ENCODE results near the gene RBM48.
A peak's percentile ranks its signal among the peaks of the same experiment; 100 is the strongest.
"Not testable (repeated sequence)": the region's sequence is repeated elsewhere in the genome, so short reads cannot be mapped to it uniquely, and the experiment has no call there.

RBM48 gene

GRCh38 chr7:92528188-92528957 is at the start of gene RBM48, which contains the start of gene PEX1:
Gene RBM48 (plus strand): TSS chr7:92528795. CDS start chr7:92528814, 19 bp downstream.
Gene PEX1 (minus strand): TSS chr7:92528520. CDS start chr7:92528435, 85 bp downstream.
- DNase-seq = peak; percentile 99

- not testable (repeated sequence) for DNase-seq
These were observed 49.4 kb upstream of the RBM48 start for GRCh38 chr7:92479146-92479545.

- not testable (repeated sequence) for DNase-seq
These were observed 45.0 kb upstream of the RBM48 start for GRCh38 chr7:92483624-92484023.

- not testable (repeated sequence) for DNase-seq
These were observed 44.4 kb upstream of the RBM48 start for GRCh38 chr7:92484226-92484625.

GRCh38 chr7:92485267-92485892 is 43.2 kb upstream of the RBM48 start:
- no peak for DNase-seq

GRCh38 chr7:92485974-92486373 is 42.6 kb upstream of the RBM48 start:
- no peak for DNase-seq

GRCh38 chr7:92487804-92488203 is 40.8 kb upstream of the RBM48 start:
- no peak for DNase-seq

GRCh38 chr7:92489634-92490033 is 39.0 kb upstream of the RBM48 start:
- DNase-seq = no peak

GRCh38 chr7:92496876-92497275 is 31.7 kb upstream of the RBM48 start:
- no peak for DNase-seq

GRCh38 chr7:92498557-92498956 is 30.0 kb upstream of the RBM48 start:
- DNase-seq = no peak

- no peak for DNase-seq
These were observed 24.8 kb upstream of the RBM48 start for GRCh38 chr7:92503767-92504166.

GRCh38 chr7:92504563-92504962 is 24.0 kb upstream of the RBM48 start:
- no peak for DNase-seq

GRCh38 chr7:92506363-92506762 is 22.2 kb upstream of the RBM48 start:
- no peak for DNase-seq

- no peak for DNase-seq
These were observed 19.6 kb upstream of the RBM48 start for GRCh38 chr7:92508946-92509345.

- no peak for DNase-seq
These were observed 15.3 kb upstream of the RBM48 start for GRCh38 chr7:92513167-92513902.

GRCh38 chr7:92517631-92518030 is 11.0 kb upstream of the RBM48 start:
- no peak for DNase-seq

- no peak for DNase-seq
These were observed 8.6 kb upstream of the RBM48 start for GRCh38 chr7:92520024-92520423.

- no peak for DNase-seq
These were observed 5.5 kb upstream of the RBM48 start for GRCh38 chr7:92523110-92523509.

- DNase-seq = peak; percentile 81
These were observed 1.1 kb upstream of the RBM48 start for GRCh38 chr7:92527300-92528187.

- no peak for DNase-seq
These were observed 316 bp downstream of the RBM48 start for GRCh38 chr7:92528958-92529264.

GRCh38 chr7:92534572-92534971 is 6.0 kb downstream of the RBM48 start:
- no peak for DNase-seq

GRCh38 chr7:92543542-92543941 is 14.9 kb downstream of the RBM48 start:
- DNase-seq = not testable (repeated sequence)

GRCh38 chr7:92545116-92545515 is 16.5 kb downstream of the RBM48 start:
- DNase-seq = not testable (repeated sequence)
